Activated CD8-positive, alpha-beta T cell treated with anti-CD3 and anti-CD28 coated beads for 36 hours (primary cell): Measurements from ENCODE around the gene DLG2. TPM values are rescaled to one million over a fixed set of nuclear protein-coding genes. Genes with fewer than 3 reads are reported as not detected.
A peak's percentile ranks its signal among the peaks of the same experiment; 100 is the strongest.

Experiments
- ATAC-seq: fragments of 200-7000 bp; cut with Tn5 transposase; one replicate; pipeline ENCODE4 v1.10.0; 2021; ENCODE audit warnings: mild to moderate bottlenecking, moderate library complexity
- CTCF ChIA-PET: fragments of 350-600 bp; sonication (Branson Sonifier 250); formaldehyde crosslinking; loops from one replicate; lab custom pipeline; 2021; ENCODE audit warnings: antibody characterized with exemption; lab: Charles Lee
- POLR2A ChIA-PET: fragments of 350-600 bp; sonication (Branson Sonifier 250); formaldehyde crosslinking; loops from one replicate; lab custom pipeline; 2021; ENCODE audit warnings: antibody characterized with exemption; lab: Charles Lee
- DNase-seq: peaks from one replicate; pipeline ENCODE4 v3.0.0-alpha.2; 2020
- H3K27ac Mint-ChIP-seq: one replicate; pipeline ENCODE4 v1.8.0; 2021; ENCODE audit warnings: mild to moderate bottlenecking, mixed read lengths
- H3K27me3 Mint-ChIP-seq: one replicate; pipeline ENCODE4 v1.8.0; 2021; ENCODE audit warnings: mixed read lengths
- H3K36me3 Mint-ChIP-seq: one replicate; pipeline ENCODE4 v1.8.0; 2021; ENCODE audit warnings: low read depth, mixed read lengths
- H3K4me1 Mint-ChIP-seq: one replicate; pipeline ENCODE4 v1.8.0; 2021; ENCODE audit warnings: low read depth, mixed read lengths
- H3K4me3 Mint-ChIP-seq: one replicate; pipeline ENCODE4 v1.8.0; 2021; ENCODE audit warnings: mild to moderate bottlenecking, moderate library complexity, mixed read lengths
- H3K9me3 Mint-ChIP-seq: one replicate; pipeline ENCODE4 v1.8.0; 2021; ENCODE audit warnings: mixed read lengths
- intact Hi-C: fragments of 100-400 bp; cut with micrococcal nuclease; formaldehyde crosslinking; loops from one replicate; pipeline ENCODE4 v1.10.0; 2022
- total RNA-seq, 2 experiments: library from RNA; stranded (reverse); gene quantifications; one replicate each; pipeline ENCODE4 v1.2.3, GENCODE V29; 2021
- TF ChIP-seq, protein P1 (sequence below): fragments of 200-600 bp; IDR thresholded peaks from one replicate; pipeline ENCODE4 v1.8.0; 2022; ENCODE audit warnings: antibody characterized with exemption, mild to moderate bottlenecking

Gene DLG2
- total RNA-seq, 2 experiments from 2014 or later: 2.2 to 2.6 TPM

- ATAC-seq (no peak), DNase-seq (no peak)
- intact Hi-C loops: no loop called here
- no peak overlapping the region for H3K4me3 Mint-ChIP-seq
- no peaks in the 10 kb centered on the region for H3K4me1 Mint-ChIP-seq
- no peak overlapping the region for H3K27ac Mint-ChIP-seq
- peaks cover 21% of the 10 kb centered on the region for H3K9me3 Mint-ChIP-seq
- ChIA-PET CTCF (no interaction called here), POLR2A (no interaction called here)
- TF ChIP-seq, protein P1, sequence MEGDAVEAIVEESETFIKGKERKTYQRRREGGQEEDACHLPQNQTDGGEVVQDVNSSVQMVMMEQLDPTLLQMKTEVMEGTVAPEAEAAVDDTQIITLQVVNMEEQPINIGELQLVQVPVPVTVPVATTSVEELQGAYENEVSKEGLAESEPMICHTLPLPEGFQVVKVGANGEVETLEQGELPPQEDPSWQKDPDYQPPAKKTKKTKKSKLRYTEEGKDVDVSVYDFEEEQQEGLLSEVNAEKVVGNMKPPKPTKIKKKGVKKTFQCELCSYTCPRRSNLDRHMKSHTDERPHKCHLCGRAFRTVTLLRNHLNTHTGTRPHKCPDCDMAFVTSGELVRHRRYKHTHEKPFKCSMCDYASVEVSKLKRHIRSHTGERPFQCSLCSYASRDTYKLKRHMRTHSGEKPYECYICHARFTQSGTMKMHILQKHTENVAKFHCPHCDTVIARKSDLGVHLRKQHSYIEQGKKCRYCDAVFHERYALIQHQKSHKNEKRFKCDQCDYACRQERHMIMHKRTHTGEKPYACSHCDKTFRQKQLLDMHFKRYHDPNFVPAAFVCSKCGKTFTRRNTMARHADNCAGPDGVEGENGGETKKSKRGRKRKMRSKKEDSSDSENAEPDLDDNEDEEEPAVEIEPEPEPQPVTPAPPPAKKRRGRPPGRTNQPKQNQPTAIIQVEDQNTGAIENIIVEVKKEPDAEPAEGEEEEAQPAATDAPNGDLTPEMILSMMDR: no peak
- no peaks in the 10 kb centered on the region for H3K36me3 Mint-ChIP-seq
- no peaks in the 10 kb centered on the region for H3K27me3 Mint-ChIP-seq
Observed at GRCh38 chr11:85517272-85517671, 109.9 kb downstream of the DLG2 start.

- intact Hi-C loops: no loop called here
- no peak for ATAC-seq
- POLR2A ChIA-PET: no interaction called here
Observed at GRCh38 chr11:85495918-85496317, 131.2 kb downstream of the DLG2 start.

DNA sequence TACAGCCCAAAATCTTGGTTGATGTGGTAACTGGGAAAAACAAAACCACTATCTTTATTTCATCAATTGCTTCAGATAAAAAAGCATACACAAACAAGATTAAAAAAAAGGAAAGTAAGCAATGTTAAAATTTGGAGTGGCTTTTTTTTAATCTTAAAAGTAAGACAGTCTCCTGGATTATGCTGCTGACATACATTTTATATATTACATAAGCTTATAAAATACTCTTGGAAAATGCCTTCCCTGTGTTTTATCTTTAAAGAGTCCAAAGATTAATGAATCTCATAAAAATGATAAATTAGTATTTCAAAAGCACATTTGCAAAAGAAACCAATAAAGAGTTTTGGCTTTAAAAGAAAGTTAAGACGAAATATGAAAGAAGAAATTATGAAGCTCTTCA lies 132.7 kb downstream of the DLG2 start:
- intact Hi-C loops: no loop called here
- ChIA-PET CTCF (no interaction called here), POLR2A (no interaction called here)
- no peak for ATAC-seq
- no peak overlapping the region for H3K27ac Mint-ChIP-seq
- no peak overlapping the region for H3K4me3 Mint-ChIP-seq
- H3K27me3 Mint-ChIP-seq: no peaks in the 10 kb centered on the region
- no peak for DNase-seq
- H3K9me3 Mint-ChIP-seq: peaks cover 24% of the 10 kb centered on the region
- H3K36me3 Mint-ChIP-seq: peaks cover 2% of the 10 kb centered on the region
- TF ChIP-seq, protein P1: no peak
- H3K4me1 Mint-ChIP-seq: no peaks in the 10 kb centered on the region

More at GRCh38 chr11:85495918-85496317, 131.2 kb downstream of the DLG2 start:
- Mint-ChIP-seq H3K36me3 (peaks cover 2% of the 10 kb centered on the region), H3K4me1 (no peaks in the 10 kb centered on the region), H3K27me3 (no peaks in the 10 kb centered on the region), H3K9me3 (peaks cover 26% of the 10 kb centered on the region), H3K27ac (no peak overlapping the region), H3K4me3 (no peak overlapping the region)
- TF ChIP-seq, protein P1: no peak
- peak; percentile 5 for DNase-seq
- CTCF ChIA-PET: no interaction called here

GRCh38 chr11:85485902-85486301 lies 141.2 kb downstream of the DLG2 start:
- no peaks in the 10 kb centered on the region for H3K27me3 Mint-ChIP-seq
- CTCF ChIA-PET: no interaction called here
- DNase-seq (no peak), ATAC-seq (no peak)
- H3K4me3 Mint-ChIP-seq: no peak overlapping the region
- peaks cover 2% of the 10 kb centered on the region for H3K36me3 Mint-ChIP-seq
- no peak overlapping the region for H3K27ac Mint-ChIP-seq
- intact Hi-C loops: no loop called here
- TF ChIP-seq, protein P1: no peak
- no peaks in the 10 kb centered on the region for H3K4me1 Mint-ChIP-seq
- POLR2A ChIA-PET: no interaction called here
- peaks cover 40% of the 10 kb centered on the region for H3K9me3 Mint-ChIP-seq

DNA sequence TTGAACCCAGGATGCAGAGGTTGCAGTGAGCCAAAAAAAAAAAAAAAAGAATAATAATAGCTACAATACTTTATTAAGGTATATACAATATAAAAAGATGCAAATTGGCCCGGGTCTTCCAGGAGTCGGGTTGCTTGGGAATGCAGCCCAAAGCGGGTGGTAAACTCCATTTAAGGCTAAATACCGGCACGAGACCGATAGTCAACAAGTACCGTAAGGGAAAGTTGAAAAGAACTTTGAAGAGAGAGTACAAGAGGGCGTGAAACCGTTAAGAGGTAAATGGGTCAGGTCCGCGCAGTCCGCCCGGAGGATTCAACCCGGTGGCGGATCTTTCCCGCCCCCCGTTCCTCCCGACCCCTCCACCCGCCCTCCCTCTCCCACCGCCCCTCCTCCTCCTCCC lies 143.3 kb downstream of the DLG2 start:
- H3K36me3 Mint-ChIP-seq: peaks cover 2% of the 10 kb centered on the region
- TF ChIP-seq, protein P1: no peak
- intact Hi-C loops: no loop called here
- no peaks in the 10 kb centered on the region for H3K4me1 Mint-ChIP-seq
- no peak overlapping the region for H3K27ac Mint-ChIP-seq
- no peak overlapping the region for H3K4me3 Mint-ChIP-seq
- no peaks in the 10 kb centered on the region for H3K27me3 Mint-ChIP-seq
- CTCF ChIA-PET: no interaction called here
- POLR2A ChIA-PET: no interaction called here
- peaks cover 29% of the 10 kb centered on the region for H3K9me3 Mint-ChIP-seq
- no peak for ATAC-seq
- DNase-seq: no peak
